Measurements from ENCODE around the gene MTSS2. TPM values are rescaled to one million over a fixed set of nuclear protein-coding genes. Genes with fewer than 3 reads are reported as not detected.
A peak's percentile ranks its signal among the peaks of the same experiment; 100 is the strongest.

The MTSS2 gene
- total and polyA plus RNA-seq, 2 of the 8 experiments (the other 6 are each of a cell fraction or from before 2014, with no cell fraction given) = 23.3 to 36.7 TPM

- Histone ChIP-seq H3K4me1 (replicated peaks in 1 of 4; ENCODE audit: control insufficient read depth in 3 of 4, insufficient read depth in 4 of 4, low read length in 3 of 4) (peaks cover 0 to 12% (median 6%) of the 10 kb centered on the region in 4 experiments; a peak in 6 of 7 replicates), H3K36me3 (ENCODE audit: control insufficient read depth in 2 of 4, insufficient read depth in 4 of 4, low read length in 3 of 4) (peaks cover 0 to 6% (median 4%) of the 10 kb centered on the region in 4 experiments; a peak in 2 of 8 replicates), H3K14ac (ENCODE audit: insufficient read length) (no peak overlapping the region), H2BK120ac (replicated peaks; ENCODE audit: low read depth, low read length) (no peak overlapping the region), H3K27me3 (replicated peaks in 1 of 4; ENCODE audit: control insufficient read depth in 3 of 4, extremely low read depth in 1 of 4, insufficient read depth in 3 of 4, low read length in 3 of 4) (no peaks in the 10 kb centered on the region), H2BK12ac (ENCODE audit: low read depth, low read length) (no peak overlapping the region), H3K18ac (ENCODE audit: extremely low read depth, low read length) (no peak overlapping the region), H3K4me2 (ENCODE audit: insufficient read depth in 1 of 2, low read depth in 2 of 2, low read length in 2 of 2) (no peak overlapping the region), H3K27ac (ENCODE audit: low read depth, low read length) (no peak overlapping the region), H2AK5ac (ENCODE audit: low read depth, low read length) (no peak overlapping the region), H3K9ac (replicated peaks in 1 of 4; ENCODE audit: extremely low read depth in 1 of 4, low read depth in 3 of 4, low read length in 3 of 4) (no peak overlapping the region), H3K23me2 (ENCODE audit: low read depth, low read length) (no peaks in the 10 kb centered on the region), H2BK15ac (ENCODE audit: low read length) (no peak overlapping the region), H4K5ac (ENCODE audit: insufficient read length, low read depth, low read length) (no peak overlapping the region), H3K4me3 (ENCODE audit: extremely low read depth in 1 of 4, insufficient read depth in 2 of 4, low read depth in 3 of 4, low read length in 4 of 4) (no peak overlapping the region), H2AFZ (ENCODE audit: low read length) (no peak overlapping the region), H3K79me1 (ENCODE audit: low read depth, low read length) (no peaks in the 10 kb centered on the region), H3K79me2 (ENCODE audit: control insufficient read depth in 1 of 2, insufficient read depth in 2 of 2, low read length in 2 of 2) (no peaks in the 10 kb centered on the region), H3K56ac (replicated peaks; ENCODE audit: insufficient read length, low read depth, low read length) (no peak overlapping the region), H2BK5ac (ENCODE audit: low read depth, low read length) (no peak overlapping the region), H2BK20ac (ENCODE audit: low read length) (no peak overlapping the region), H4K8ac (ENCODE audit: extremely low read depth, insufficient read depth, low read length) (no peak overlapping the region; the same call in 1 of the 2 replicates), H3K9me3 (ENCODE audit: insufficient read depth in 2 of 2, low read depth in 1 of 2, low read length in 1 of 2) (no peaks in the 10 kb centered on the region), H4K91ac (replicated peaks; ENCODE audit: insufficient read length, low read length) (no peak overlapping the region), H4K20me1 (replicated peaks in 1 of 2; ENCODE audit: control insufficient read depth in 1 of 2, insufficient read depth in 2 of 2, low read length in 2 of 2) (peaks cover 0 to 6% of the 10 kb centered on the region in 2 experiments), H3K23ac (ENCODE audit: insufficient read length) (no peak overlapping the region), H3K4ac (replicated peaks; ENCODE audit: insufficient read length, low read depth, low read length) (no peak overlapping the region)
- CTCF ChIA-PET (ENCODE audit: partially characterized antibody) = interaction anchor here (0.6 to 12.8 kb wide), 15 partner anchors 8 to 1985 kb away, joined by 3 to 148 read pairs (median 4); no protein-coding TSS in a partner anchor
- 91% methylated on average over 13 of the region's 13 CpGs; no CpG with 5 or more reads in 1 of the 2 experiments for WGBS, 2 experiments (ENCODE audit: extremely low coverage in 1 of 2, insufficient coverage in 1 of 2, insufficient read length in 1 of 2, insufficient replicate concordance in 2 of 2, low coverage in 1 of 2, low lambda C conversion rate in 2 of 2, missing lambda C conversion rate in 1 of 2)
- TF ChIP-seq HDAC6 (IDR thresholded peaks at IDR 0.05; ENCODE audit: low read depth, low read length) = no peak
- no peak for TF ChIP-seq CBX8 (IDR thresholded peaks at IDR 0.05; ENCODE audit: borderline replicate concordance, low read depth, low read length)
- TF ChIP-seq TEAD4 (IDR thresholded peaks at IDR 0.05; ENCODE audit: low read depth, low read length) = 0 out of 2 replicates have a peak, but pooled peaks have one; percentile 7
- POLR2A ChIA-PET (ENCODE audit: partially characterized antibody) = interaction anchor here (1.5 to 1.9 kb wide), 2 partner anchors 20 to 47 kb away, joined by 3 to 4 read pairs; no protein-coding TSS in a partner anchor
- FAIRE-seq = no peak
- DNase-seq (ENCODE audit: low read depth in 1 of 2, low spot score in 2 of 2) = no peak
These were observed 49.5 kb upstream of the MTSS2 start for GRCh38 chr16:70735141-70735979.

Measured in H1 (cell line).